ENCODE results near the gene ALS2CL. TPM values are rescaled to one million over a fixed set of nuclear protein-coding genes. Genes with fewer than 3 reads are reported as not detected.

Gene ALS2CL
- total and polyA plus RNA-seq, 2 experiments from 2014 or later, result 3.4 to 11.8 TPM

- no peak for TF ChIP-seq REST (IDR thresholded peaks at IDR 0.05; ENCODE audit: unreplicated experiment)
- no peak for TF ChIP-seq JUNB (IDR thresholded peaks at IDR 0.05; ENCODE audit: unreplicated experiment)
Measured at GRCh38 chr3:46708401-46709156, 15.1 kb upstream of the ALS2CL start (continued).

DNA sequence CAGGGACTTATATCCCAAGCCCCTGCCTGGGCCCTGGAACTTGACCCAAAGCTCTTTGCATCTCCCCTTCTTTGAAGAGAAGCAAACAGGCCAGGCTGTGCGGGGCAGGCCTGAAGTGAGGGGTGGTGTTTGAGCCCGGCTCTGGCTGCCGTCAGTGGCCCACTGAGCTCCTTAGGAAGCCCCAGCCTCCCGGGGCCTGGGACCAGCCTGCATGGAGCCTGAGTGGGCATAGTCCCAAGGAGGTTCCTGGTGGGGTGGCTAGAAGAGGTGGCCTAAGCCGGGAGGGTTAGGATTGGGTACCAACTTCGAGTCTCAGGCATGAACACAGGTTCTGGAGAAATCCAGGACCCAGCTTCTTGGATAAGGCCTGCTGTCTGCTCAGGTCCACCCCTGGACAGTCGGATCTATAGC is 14.1 kb upstream of the ALS2CL start:
- Histone ChIP-seq H2AFZ (no peak overlapping the region), H3K79me2 (replicated peaks; ENCODE audit: insufficient read depth) (no peaks in the 10 kb centered on the region), H3K36me3 (ENCODE audit: insufficient read depth) (no peaks in the 10 kb centered on the region), H3K27ac (ENCODE audit: low read depth) (no peak overlapping the region), H3K4me1 (ENCODE audit: insufficient read depth) (no peaks in the 10 kb centered on the region; the same call in 1 of the 2 replicates), H3F3A (replicated peaks; ENCODE audit: low read depth) (no peaks in the 10 kb centered on the region), H3K4me3 (no peak overlapping the region), H3K27me3 (ENCODE audit: insufficient read depth) (0 out of 2 replicates have a peak, but pooled peaks cover 2% of the 10 kb centered on the region), H4K20me1 (replicated peaks; ENCODE audit: insufficient read depth) (no peaks in the 10 kb centered on the region), H3K9me2 (ENCODE audit: insufficient read depth) (no peaks in the 10 kb centered on the region), H3K4me2 (no peak overlapping the region)
- Mint-ChIP-seq H3K27ac (no peak overlapping the region), H3K4me3 (no peak overlapping the region), H3K27me3 (ENCODE audit: insufficient read depth, low read depth, poor library complexity) (peaks cover 9% of the 10 kb centered on the region), H3K4me1 (peaks cover 10% of the 10 kb centered on the region; the same call in 2 of the 3 replicates), H3K9me3 (no peaks in the 10 kb centered on the region), H3K36me3 (ENCODE audit: low read depth) (no peaks in the 10 kb centered on the region)
- DNase-seq (ENCODE audit: low spot score), result no peak
- ATAC-seq, result no peak
- TF ChIP-seq CREB1 (CRISPR knock-in tag; IDR thresholded peaks at IDR 0.05; ENCODE audit: low read depth) (no peak), CTCF (conservative IDR thresholded peaks at IDR 0.05; ENCODE audit: low read depth in 2 of 2) (no peak), EZH2phosphoT487 (IDR thresholded peaks at IDR 0.05; ENCODE audit: unreplicated experiment) (no peak), ZNF114 (CRISPR knock-in tag; IDR thresholded peaks at IDR 0.05) (no peak), POLR2AphosphoS5 (IDR thresholded peaks at IDR 0.05; ENCODE audit: low read depth) (no peak), JUNB (IDR thresholded peaks at IDR 0.05; ENCODE audit: unreplicated experiment) (no peak), STAT1 (IDR thresholded peaks at IDR 0.05; ENCODE audit: unreplicated experiment) (no peak), EZH2 (IDR thresholded peaks at IDR 0.05; ENCODE audit: low read depth, unreplicated experiment) (no peak), ZNF331 (CRISPR knock-in tag; IDR thresholded peaks at IDR 0.05; ENCODE audit: low read depth) (no peak)
- TF ChIP-seq, protein P1, sequence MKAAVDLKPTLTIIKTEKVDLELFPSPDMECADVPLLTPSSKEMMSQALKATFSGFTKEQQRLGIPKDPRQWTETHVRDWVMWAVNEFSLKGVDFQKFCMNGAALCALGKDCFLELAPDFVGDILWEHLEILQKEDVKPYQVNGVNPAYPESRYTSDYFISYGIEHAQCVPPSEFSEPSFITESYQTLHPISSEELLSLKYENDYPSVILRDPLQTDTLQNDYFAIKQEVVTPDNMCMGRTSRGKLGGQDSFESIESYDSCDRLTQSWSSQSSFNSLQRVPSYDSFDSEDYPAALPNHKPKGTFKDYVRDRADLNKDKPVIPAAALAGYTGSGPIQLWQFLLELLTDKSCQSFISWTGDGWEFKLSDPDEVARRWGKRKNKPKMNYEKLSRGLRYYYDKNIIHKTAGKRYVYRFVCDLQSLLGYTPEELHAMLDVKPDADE (IDR thresholded peaks at IDR 0.05), result no peak
- TF ChIP-seq, protein P2, sequence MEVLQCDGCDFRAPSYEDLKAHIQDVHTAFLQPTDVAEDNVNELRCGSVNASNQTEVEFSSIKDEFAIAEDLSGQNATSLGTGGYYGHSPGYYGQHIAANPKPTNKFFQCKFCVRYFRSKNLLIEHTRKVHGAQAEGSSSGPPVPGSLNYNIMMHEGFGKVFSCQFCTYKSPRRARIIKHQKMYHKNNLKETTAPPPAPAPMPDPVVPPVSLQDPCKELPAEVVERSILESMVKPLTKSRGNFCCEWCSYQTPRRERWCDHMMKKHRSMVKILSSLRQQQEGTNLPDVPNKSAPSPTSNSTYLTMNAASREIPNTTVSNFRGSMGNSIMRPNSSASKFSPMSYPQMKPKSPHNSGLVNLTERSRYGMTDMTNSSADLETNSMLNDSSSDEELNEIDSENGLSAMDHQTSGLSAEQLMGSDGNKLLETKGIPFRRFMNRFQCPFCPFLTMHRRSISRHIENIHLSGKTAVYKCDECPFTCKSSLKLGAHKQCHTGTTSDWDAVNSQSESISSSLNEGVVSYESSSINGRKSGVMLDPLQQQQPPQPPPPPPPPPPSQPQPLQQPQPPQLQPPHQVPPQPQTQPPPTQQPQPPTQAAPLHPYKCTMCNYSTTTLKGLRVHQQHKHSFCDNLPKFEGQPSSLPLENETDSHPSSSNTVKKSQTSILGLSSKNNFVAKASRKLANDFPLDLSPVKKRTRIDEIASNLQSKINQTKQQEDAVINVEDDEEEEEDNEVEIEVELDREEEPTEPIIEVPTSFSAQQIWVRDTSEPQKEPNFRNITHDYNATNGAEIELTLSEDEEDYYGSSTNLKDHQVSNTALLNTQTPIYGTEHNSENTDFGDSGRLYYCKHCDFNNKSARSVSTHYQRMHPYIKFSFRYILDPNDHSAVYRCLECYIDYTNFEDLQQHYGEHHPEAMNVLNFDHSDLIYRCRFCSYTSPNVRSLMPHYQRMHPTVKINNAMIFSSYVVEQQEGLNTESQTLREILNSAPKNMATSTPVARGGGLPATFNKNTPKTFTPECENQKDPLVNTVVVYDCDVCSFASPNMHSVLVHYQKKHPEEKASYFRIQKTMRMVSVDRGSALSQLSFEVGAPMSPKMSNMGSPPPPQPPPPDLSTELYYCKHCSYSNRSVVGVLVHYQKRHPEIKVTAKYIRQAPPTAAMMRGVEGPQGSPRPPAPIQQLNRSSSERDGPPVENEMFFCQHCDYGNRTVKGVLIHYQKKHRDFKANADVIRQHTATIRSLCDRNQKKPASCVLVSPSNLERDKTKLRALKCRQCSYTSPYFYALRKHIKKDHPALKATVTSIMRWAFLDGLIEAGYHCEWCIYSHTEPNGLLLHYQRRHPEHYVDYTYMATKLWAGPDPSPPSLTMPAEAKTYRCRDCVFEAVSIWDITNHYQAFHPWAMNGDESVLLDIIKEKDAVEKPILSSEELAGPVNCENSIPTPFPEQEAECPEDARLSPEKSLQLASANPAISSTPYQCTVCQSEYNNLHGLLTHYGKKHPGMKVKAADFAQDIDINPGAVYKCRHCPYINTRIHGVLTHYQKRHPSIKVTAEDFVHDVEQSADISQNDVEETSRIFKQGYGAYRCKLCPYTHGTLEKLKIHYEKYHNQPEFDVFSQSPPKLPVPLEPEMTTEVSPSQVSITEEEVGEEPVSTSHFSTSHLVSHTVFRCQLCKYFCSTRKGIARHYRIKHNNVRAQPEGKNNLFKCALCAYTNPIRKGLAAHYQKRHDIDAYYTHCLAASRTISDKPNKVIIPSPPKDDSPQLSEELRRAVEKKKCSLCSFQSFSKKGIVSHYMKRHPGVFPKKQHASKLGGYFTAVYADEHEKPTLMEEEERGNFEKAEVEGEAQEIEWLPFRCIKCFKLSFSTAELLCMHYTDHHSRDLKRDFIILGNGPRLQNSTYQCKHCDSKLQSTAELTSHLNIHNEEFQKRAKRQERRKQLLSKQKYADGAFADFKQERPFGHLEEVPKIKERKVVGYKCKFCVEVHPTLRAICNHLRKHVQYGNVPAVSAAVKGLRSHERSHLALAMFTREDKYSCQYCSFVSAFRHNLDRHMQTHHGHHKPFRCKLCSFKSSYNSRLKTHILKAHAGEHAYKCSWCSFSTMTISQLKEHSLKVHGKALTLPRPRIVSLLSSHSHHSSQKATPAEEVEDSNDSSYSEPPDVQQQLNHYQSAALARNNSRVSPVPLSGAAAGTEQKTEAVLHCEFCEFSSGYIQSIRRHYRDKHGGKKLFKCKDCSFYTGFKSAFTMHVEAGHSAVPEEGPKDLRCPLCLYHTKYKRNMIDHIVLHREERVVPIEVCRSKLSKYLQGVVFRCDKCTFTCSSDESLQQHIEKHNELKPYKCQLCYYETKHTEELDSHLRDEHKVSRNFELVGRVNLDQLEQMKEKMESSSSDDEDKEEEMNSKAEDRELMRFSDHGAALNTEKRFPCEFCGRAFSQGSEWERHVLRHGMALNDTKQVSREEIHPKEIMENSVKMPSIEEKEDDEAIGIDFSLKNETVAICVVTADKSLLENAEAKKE (CRISPR knock-in tag; IDR thresholded peaks at IDR 0.05), result no peak

All from GM23338 (cell line).